ENCODE measurements around the gene RANBP6. TPM values are rescaled to one million over a fixed set of nuclear protein-coding genes. Genes with fewer than 3 reads are reported as not detected.
A peak's percentile ranks its signal among the peaks of the same experiment; 100 is the strongest.

Gene RANBP6
- total RNA-seq, 1 experiment from 2014 or later, result 20.1 TPM

DNA sequence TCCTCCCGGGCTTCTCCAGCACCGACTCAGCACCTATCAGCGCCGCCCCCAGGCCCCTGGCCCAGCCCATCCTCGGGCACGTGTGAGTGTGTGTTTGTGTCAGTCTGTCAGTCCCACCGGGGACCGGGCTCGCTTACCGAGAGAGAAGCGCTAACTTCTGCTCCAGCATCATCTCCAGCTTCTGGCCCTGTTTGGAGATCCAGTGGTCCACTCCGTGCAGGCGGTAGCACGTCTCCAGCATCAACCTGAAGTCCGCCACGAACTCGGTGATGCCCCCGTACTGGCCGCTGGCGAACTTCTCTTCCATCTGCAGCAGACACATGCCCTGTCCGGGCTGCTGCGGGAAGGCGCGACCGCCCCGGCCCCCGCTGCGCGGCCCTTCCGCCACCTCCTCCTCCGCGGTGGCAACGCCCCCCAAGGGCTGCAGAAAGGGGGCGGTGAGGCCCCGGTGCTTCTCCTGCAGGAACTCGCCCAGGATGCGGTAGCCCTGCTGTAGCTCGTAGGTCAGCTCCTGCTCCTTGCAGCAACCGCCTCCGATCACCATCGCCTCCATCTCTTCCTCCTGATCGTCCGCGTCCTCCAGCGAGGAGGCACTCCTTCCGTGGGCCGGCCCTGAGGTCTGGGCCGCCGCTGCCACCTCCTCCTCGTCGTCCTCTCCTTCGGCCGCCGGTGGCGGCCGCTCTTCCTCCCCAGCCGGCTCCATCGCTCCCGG is 8.2 kb downstream of the RANBP6 start:
- no TSS peak for BruUV-seq (replicated peaks)
- POLR2A ChIA-PET (ENCODE audit: low non-redundant PET), result no interaction called here
- peaks cover 14% of the 10 kb centered on the region for H3K4me1 ChIP-seq (ENCODE audit: insufficient read depth, low read length, poor library complexity, severe bottlenecking)

DNA sequence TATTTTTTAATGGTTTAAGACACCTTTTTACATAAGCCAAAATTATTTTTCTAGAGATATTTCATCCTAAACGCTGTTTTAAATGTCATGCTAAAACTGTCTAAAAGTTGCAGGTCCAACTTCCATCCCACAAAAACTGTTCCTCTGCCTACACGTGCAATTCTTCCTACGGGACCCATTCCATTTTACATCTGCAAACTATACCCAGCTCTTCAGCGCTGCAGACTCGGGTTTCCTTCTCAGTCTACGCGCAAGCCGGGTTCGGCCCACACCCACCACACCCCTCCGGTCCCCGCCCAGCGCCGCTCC is 8.7 kb downstream of the RANBP6 start:
- POLR2A ChIA-PET (ENCODE audit: low non-redundant PET), result interaction anchor here (0.6 kb wide), 1 partner anchor 673 kb away, joined by 10 read pairs; no protein-coding TSS in a partner anchor
- no peak for TF ChIP-seq EZH2 (IDR thresholded peaks at IDR 0.05; ENCODE audit: borderline replicate concordance, low read depth, low read length, poor library complexity, severe bottlenecking)
- TF ChIP-seq, protein P1, sequence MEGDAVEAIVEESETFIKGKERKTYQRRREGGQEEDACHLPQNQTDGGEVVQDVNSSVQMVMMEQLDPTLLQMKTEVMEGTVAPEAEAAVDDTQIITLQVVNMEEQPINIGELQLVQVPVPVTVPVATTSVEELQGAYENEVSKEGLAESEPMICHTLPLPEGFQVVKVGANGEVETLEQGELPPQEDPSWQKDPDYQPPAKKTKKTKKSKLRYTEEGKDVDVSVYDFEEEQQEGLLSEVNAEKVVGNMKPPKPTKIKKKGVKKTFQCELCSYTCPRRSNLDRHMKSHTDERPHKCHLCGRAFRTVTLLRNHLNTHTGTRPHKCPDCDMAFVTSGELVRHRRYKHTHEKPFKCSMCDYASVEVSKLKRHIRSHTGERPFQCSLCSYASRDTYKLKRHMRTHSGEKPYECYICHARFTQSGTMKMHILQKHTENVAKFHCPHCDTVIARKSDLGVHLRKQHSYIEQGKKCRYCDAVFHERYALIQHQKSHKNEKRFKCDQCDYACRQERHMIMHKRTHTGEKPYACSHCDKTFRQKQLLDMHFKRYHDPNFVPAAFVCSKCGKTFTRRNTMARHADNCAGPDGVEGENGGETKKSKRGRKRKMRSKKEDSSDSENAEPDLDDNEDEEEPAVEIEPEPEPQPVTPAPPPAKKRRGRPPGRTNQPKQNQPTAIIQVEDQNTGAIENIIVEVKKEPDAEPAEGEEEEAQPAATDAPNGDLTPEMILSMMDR (conservative IDR thresholded peaks at IDR 0.05; ENCODE audit: low read depth, low read length), result no peak
- Histone ChIP-seq H3K27me3 (replicated peaks; ENCODE audit: insufficient read depth, low read depth, low read length, poor library complexity) (no peaks in the 10 kb centered on the region), H3K27ac (ENCODE audit: low read depth, low read length, poor library complexity, severe bottlenecking) (no peak overlapping the region), H3K4me3 (ENCODE audit: low read depth, low read length, poor library complexity, severe bottlenecking) (peak overlapping the region; percentile 86), H3K36me3 (ENCODE audit: insufficient read depth, low read length, poor library complexity, severe bottlenecking) (no peaks in the 10 kb centered on the region), H3K9me3 (ENCODE audit: low read depth, low read length, poor library complexity, severe bottlenecking) (no peaks in the 10 kb centered on the region), H3K4me1 (ENCODE audit: insufficient read depth, low read length, poor library complexity, severe bottlenecking) (peaks cover 14% of the 10 kb centered on the region)
- intact Hi-C loops (cut with micrococcal nuclease; ENCODE audit: unreplicated experiment), result loop anchor here (5.0 kb wide), 1 partner anchor 379 kb away; the partner anchor contains the start of gene RIC1
- CTCF ChIA-PET, result interaction anchor here (0.6 kb wide), 1 partner anchor 43 kb away, joined by 3 read pairs; no protein-coding TSS in a partner anchor
- no TSS peak for BruUV-seq (replicated peaks)
- no peak for DNase-seq (ENCODE audit: low spot score)

More for the DNA sequence above, 8.2 kb downstream of the RANBP6 start:
- Histone ChIP-seq H3K9me3 (ENCODE audit: low read depth, low read length, poor library complexity, severe bottlenecking) (no peaks in the 10 kb centered on the region), H3K36me3 (ENCODE audit: insufficient read depth, low read length, poor library complexity, severe bottlenecking) (no peaks in the 10 kb centered on the region), H3K27me3 (replicated peaks; ENCODE audit: insufficient read depth, low read depth, low read length, poor library complexity) (no peaks in the 10 kb centered on the region), H3K4me3 (ENCODE audit: low read depth, low read length, poor library complexity, severe bottlenecking) (peak overlapping the region; percentile 86), H3K27ac (ENCODE audit: low read depth, low read length, poor library complexity, severe bottlenecking) (peak overlapping the region; percentile 82)
- DNase-seq (ENCODE audit: low spot score), result peak; percentile 95
- TF ChIP-seq, protein P1 (conservative IDR thresholded peaks at IDR 0.05; ENCODE audit: low read depth, low read length), result no peak
- no peak for TF ChIP-seq EZH2 (IDR thresholded peaks at IDR 0.05; ENCODE audit: borderline replicate concordance, low read depth, low read length, poor library complexity, severe bottlenecking)
- intact Hi-C loops (cut with micrococcal nuclease; ENCODE audit: unreplicated experiment), result loop anchor here (5.0 kb wide), 1 partner anchor 380 kb away; the partner anchor contains the start of gene RIC1
- CTCF ChIA-PET, result interaction anchor here (0.6 kb wide), 1 partner anchor 43 kb away, joined by 3 read pairs; no protein-coding TSS in a partner anchor

DNA sequence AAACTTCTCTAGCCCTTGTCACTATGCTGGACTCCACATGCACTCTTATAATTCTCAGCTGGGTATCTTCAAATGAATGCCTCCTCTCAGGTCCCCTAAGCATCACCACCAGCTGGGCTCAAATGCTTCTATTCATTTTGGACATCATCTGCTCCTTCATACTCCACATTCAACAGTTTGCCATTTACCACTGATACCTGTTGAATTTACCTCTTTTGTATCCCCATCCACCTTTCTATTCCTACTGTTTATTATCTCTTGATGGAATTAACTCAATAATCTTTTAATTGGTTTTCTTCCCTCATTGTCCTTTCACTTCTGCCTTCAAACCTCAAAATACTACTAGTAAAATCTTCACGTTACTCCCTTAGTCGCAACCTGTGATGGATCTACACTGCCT is 14.5 kb downstream of the RANBP6 start:
- TF ChIP-seq EZH2 (IDR thresholded peaks at IDR 0.05; ENCODE audit: borderline replicate concordance, low read depth, low read length, poor library complexity, severe bottlenecking), result no peak
- TF ChIP-seq, protein P1 (conservative IDR thresholded peaks at IDR 0.05; ENCODE audit: low read depth, low read length), result no peak
- DNase-seq (ENCODE audit: low spot score), result no peak
- BruUV-seq (replicated peaks), result no TSS peak
- no peaks in the 10 kb centered on the region for H3K36me3 ChIP-seq (ENCODE audit: insufficient read depth, low read length, poor library complexity, severe bottlenecking)
- no peaks in the 10 kb centered on the region for H3K9me3 ChIP-seq (ENCODE audit: low read depth, low read length, poor library complexity, severe bottlenecking)
- no peaks in the 10 kb centered on the region for H3K27me3 ChIP-seq (replicated peaks; ENCODE audit: insufficient read depth, low read depth, low read length, poor library complexity)
- intact Hi-C loops (cut with micrococcal nuclease; ENCODE audit: unreplicated experiment), result no loop called here
- ChIA-PET POLR2A (ENCODE audit: low non-redundant PET) (no interaction called here), CTCF (no interaction called here)
- no peak overlapping the region for H3K4me3 ChIP-seq (ENCODE audit: low read depth, low read length, poor library complexity, severe bottlenecking)
- H3K4me1 ChIP-seq (ENCODE audit: insufficient read depth, low read length, poor library complexity, severe bottlenecking), result peaks cover 2% of the 10 kb centered on the region
- H3K27ac ChIP-seq (ENCODE audit: low read depth, low read length, poor library complexity, severe bottlenecking), result no peak overlapping the region
